K562 (cell line): ENCODE measurements around the gene SORCS2. TPM values are rescaled to one million over a fixed set of nuclear protein-coding genes. Genes with fewer than 3 reads are reported as not detected.

Experiments
- ATAC-seq: fragments of 200-7000 bp; cut with Tn5 transposase; 3 replicates; pipeline ENCODE4 v1.9.1; 2020; ENCODE audit warnings: moderate library complexity
- BruUV-seq: library from RNA; stranded (reverse); fragments of 400-500 nt; replicated peaks from 2 replicates; lab custom pipeline; 2021; lab: Mats Ljungman, UMichigan
- CTCF ChIA-PET: fragments of 300-600 bp; formaldehyde crosslinking; extraction: SDS; loops from one replicate; lab custom pipeline; 2021; ENCODE audit warnings: low intra/inter-chr PET ratio; lab: Yijun Ruan, JAX
- POLR2A ChIA-PET: fragments of 300-600, 350-650 bp; sonication (Branson Sonifier 250); formaldehyde crosslinking; extraction: SDS; loops from one replicate; lab custom pipeline; 2021; ENCODE audit warnings: antibody characterized with exemption, inconsistent platforms; lab: Yijun Ruan, JAX
- DNase-seq, 4 experiments: peaks; one replicate each; pipeline versions ENCODE4 v3.0.0 to v3.0.0-alpha.2; 2011 to 2018; ENCODE audit warnings: low spot score in 3 of 4, mixed read lengths in 3 of 4; ENCODE audit errors: extremely low read depth in 1 of 4
- FAIRE-seq: peaks from 2 replicates; lab custom pipeline; 2011; peaks lifted over from hg19 to GRCh38; lab: Jason Lieb, UNC
- H2AFZ ChIP-seq: 2 replicates; pipeline ENCODE4 v1.6.0; 2011; ENCODE audit warnings: low read depth, low read length, control low read depth, inconsistent platforms
- H3K27ac ChIP-seq: fragments of 200-600 bp; 3 replicates; pipeline ENCODE4 v1.8.0; 2011; ENCODE audit warnings: low read depth, mild to moderate bottlenecking, control low read depth, inconsistent platforms, low read length, moderate library complexity, mixed read lengths; ENCODE audit errors: extremely low read depth
- H3K27me3 ChIP-seq, 2 experiments: fragments of 300-600 bp in 1 of 2; 2 replicates in 1 of 2; 3 replicates in 1 of 2; pipeline versions ENCODE4 v1.6.0 to v1.8.0; 2011; ENCODE audit warnings: inconsistent platforms in 2 of 2, low read length in 2 of 2, mild to moderate bottlenecking in 1 of 2, mixed read lengths in 1 of 2, moderate library complexity in 1 of 2; ENCODE audit not compliant: control insufficient read depth in 2 of 2, insufficient read depth in 2 of 2
- H3K36me3 ChIP-seq: fragments of 300-600 bp; 3 replicates; pipeline ENCODE4 v1.8.0; 2011; ENCODE audit warnings: mild to moderate bottlenecking, low read length, inconsistent platforms; ENCODE audit not compliant: control insufficient read depth, insufficient read depth
- H3K4me1 ChIP-seq, 2 experiments: fragments of 200-600 bp in 1 of 2; replicated peaks in 1 of 2; 2 replicates in 1 of 2; 3 replicates in 1 of 2; pipeline versions ENCODE4 v1.5.1 to v1.8.0; 2011; ENCODE audit warnings: inconsistent platforms in 2 of 2, low read length in 2 of 2, mild to moderate bottlenecking in 1 of 2, mixed read lengths in 1 of 2, moderate library complexity in 1 of 2; ENCODE audit not compliant: control insufficient read depth in 2 of 2, insufficient read depth in 2 of 2
- H3K4me2 ChIP-seq: 2 replicates; pipeline ENCODE4 v1.6.1; 2011; ENCODE audit warnings: low read length, control low read depth, inconsistent platforms, mixed read lengths; ENCODE audit not compliant: insufficient read depth
- H3K4me3 ChIP-seq: fragments of 200-600 bp; sonication (generic), shearing (Covaris generic); 2 replicates; pipeline ENCODE4 v1.5.1; 2016; ENCODE audit warnings: control low read depth, inconsistent platforms
- H3K79me2 ChIP-seq: fragments of 200-600 bp; 3 replicates; pipeline ENCODE4 v1.8.0; 2011; ENCODE audit warnings: low read length, inconsistent platforms; ENCODE audit not compliant: control insufficient read depth, insufficient read depth
- H3K9ac ChIP-seq, 2 experiments: 2 replicates each; pipeline versions ENCODE4 v1.6.0 to v1.6.1; 2011; ENCODE audit warnings: low read depth in 2 of 2, low read length in 2 of 2, control low read depth in 1 of 2, inconsistent platforms in 1 of 2, mild to moderate bottlenecking in 1 of 2, mixed read lengths in 1 of 2; ENCODE audit not compliant: insufficient read depth in 1 of 2
- H3K9me1 ChIP-seq: one replicate; pipeline ENCODE4 v1.6.0; 2011; ENCODE audit warnings: inconsistent platforms, mild to moderate bottlenecking, low read length, moderate library complexity; ENCODE audit not compliant: control insufficient read depth, insufficient read depth
- H3K9me3 ChIP-seq: replicated peaks from 2 replicates; pipeline ENCODE4 v1.5.1; 2011; ENCODE audit warnings: low read depth, low read length, inconsistent platforms; ENCODE audit not compliant: control insufficient read depth, insufficient read depth
- H4K20me1 ChIP-seq: replicated peaks from 2 replicates; pipeline ENCODE4 v1.6.1; 2011; ENCODE audit warnings: low read length, inconsistent platforms, mixed read lengths; ENCODE audit not compliant: control insufficient read depth, insufficient read depth
- ARID1B ChIP-seq: fragments of 450-650 bp; IDR thresholded peaks from 2 replicates; pipeline ENCODE4 v1.6.1; 2016; ENCODE audit warnings: antibody characterized with exemption, mild to moderate bottlenecking, inconsistent platforms
- HDAC8 ChIP-seq: fragments of 450-650 bp; IDR thresholded peaks from 2 replicates; pipeline ENCODE4 v1.6.1; 2016; ENCODE audit warnings: mild to moderate bottlenecking, missing genetic modification characterization, moderate library complexity, missing compliant biosample characterization
- JUND ChIP-seq, 2 experiments: IDR thresholded peaks; 2 replicates in 1 of 2; 3 replicates in 1 of 2; pipeline ENCODE4 v1.6.1; 2011; ENCODE audit warnings: borderline replicate concordance in 2 of 2, low read depth in 2 of 2, low read length in 2 of 2, improper control_type of control experiment in 1 of 2, missing biosample characterization in 1 of 2, missing genetic modification characterization in 1 of 2, missing genetic modification reagents in 1 of 2
- MED1 ChIP-seq: sonication (generic); formaldehyde crosslinking; IDR thresholded peaks from 2 replicates; pipeline ENCODE4 v1.8.1; 2023; ENCODE audit warnings: missing genetic modification reagents, borderline replicate concordance
- NR2C1 ChIP-seq, 2 experiments: fragments of 450-650 bp; IDR thresholded peaks; 2 replicates each; pipeline ENCODE4 v1.6.1; 2017; ENCODE audit warnings: mild to moderate bottlenecking in 2 of 2, antibody characterized with exemption in 1 of 2, inconsistent platforms in 1 of 2, missing compliant biosample characterization in 1 of 2, missing genetic modification characterization in 1 of 2
- TEAD1 ChIP-seq, 2 experiments: fragments of 450-650 bp in 1 of 2; sonication (generic) in 1 of 2; formaldehyde crosslinking; IDR thresholded peaks; 2 replicates each; pipeline versions ENCODE4 v1.4.0 to v1.8.0; 2020 to 2022; ENCODE audit warnings: mild to moderate bottlenecking in 2 of 2, missing genetic modification reagents in 1 of 2
- ZNF282 ChIP-seq: sonication (generic); formaldehyde crosslinking; IDR thresholded peaks from 2 replicates; pipeline ENCODE4 v1.8.1; 2023; ENCODE audit warnings: missing genetic modification reagents
- ZNF311 ChIP-seq: fragments of 250-450 bp; sonication (Bioruptor Pico); IDR thresholded peaks from 2 replicates; pipeline ENCODE4 v1.4.0; 2020; ENCODE audit warnings: mild to moderate bottlenecking, moderate library complexity
- WGBS: fragments of 100-300 bp; shearing (Covaris generic); methylation state at CpG from one replicate; pipeline ENCODE4 v1.1.6; 2016; ENCODE audit warnings: low coverage, mixed read lengths; ENCODE audit not compliant: insufficient coverage; ENCODE audit errors: missing lambda C conversion rate; 5-methylcytosine and 5-hydroxymethylcytosine counted together
- in situ Hi-C: fragments of 300-500 bp; cut with MboI; formaldehyde crosslinking; loops from 4 replicates; pipeline ENCODE4 v1.15.0; 2018; ENCODE audit warnings: inconsistent platforms, mixed read lengths
- intact Hi-C: fragments of 100-400 bp; cut with micrococcal nuclease; formaldehyde crosslinking; loops from 2 replicates; pipeline ENCODE4 v1.14.2; 2022
- polyA plus RNA-seq, 8 experiments: library from polyadenylated mRNA; depleted of rRNA in 4 of 8; stranded (reverse) in 5 of 8; unstranded in 3 of 8; fragments of >200 nt; fragmentation: Nextera tagmentation in 2 of 8; fragmentation: Illumina TruSeq in 1 of 8; extraction: Ambion mirVana in 2 of 8; extraction: Trizol in 1 of 8; gene quantifications; 2 replicates each; pipeline versions ENCODE4 v1.2.1 to v1.2.3, GENCODE V29; 2011 to 2014; ENCODE audit warnings: inconsistent platforms in 1 of 8, missing spikeins in 1 of 8
- total RNA-seq, 7 experiments: library from RNA; depleted of rRNA in 6 of 7; stranded (reverse); fragments of >200 nt in 6 of 7; fragmentation: Illumina TruSeq in 2 of 7; extraction: Trizol in 2 of 7; gene quantifications; 2 replicates each; pipeline versions ENCODE4 v1.2.1 to v1.2.3, GENCODE V29; 2011 to 2021; ENCODE audit warnings: low replicate concordance in 1 of 7
- TF ChIP-seq, protein P1 (sequence below): fragments of 450-650 bp; IDR thresholded peaks from 2 replicates; pipeline ENCODE4 v1.7.1; 2018; ENCODE audit warnings: mild to moderate bottlenecking, low read depth; ENCODE audit not compliant: partially characterized antibody
- TF ChIP-seq, protein P2 (sequence below): fragments of 450-650 bp; IDR thresholded peaks from 2 replicates; pipeline ENCODE4 v1.6.1; 2017; ENCODE audit warnings: antibody characterized with exemption
- TF ChIP-seq, protein P3 (sequence below): fragments of 250-450 bp; sonication (Bioruptor Pico); IDR thresholded peaks from 2 replicates; pipeline ENCODE4 v1.8.0; 2022; ENCODE audit warnings: inconsistent platforms, mild to moderate bottlenecking, moderate library complexity, borderline replicate concordance
- TF ChIP-seq, protein P4 (sequence below): fragments of 250-450 bp; sonication (Bioruptor Pico); IDR thresholded peaks from 2 replicates; pipeline ENCODE4 v1.9.0; 2021; ENCODE audit warnings: mild to moderate bottlenecking, inconsistent platforms

The SORCS2 gene
- total and polyA plus RNA-seq, 9 of the 15 experiments (the other 6 are each of a cell fraction or from before 2014, with no cell fraction given) = not detected

DNA sequence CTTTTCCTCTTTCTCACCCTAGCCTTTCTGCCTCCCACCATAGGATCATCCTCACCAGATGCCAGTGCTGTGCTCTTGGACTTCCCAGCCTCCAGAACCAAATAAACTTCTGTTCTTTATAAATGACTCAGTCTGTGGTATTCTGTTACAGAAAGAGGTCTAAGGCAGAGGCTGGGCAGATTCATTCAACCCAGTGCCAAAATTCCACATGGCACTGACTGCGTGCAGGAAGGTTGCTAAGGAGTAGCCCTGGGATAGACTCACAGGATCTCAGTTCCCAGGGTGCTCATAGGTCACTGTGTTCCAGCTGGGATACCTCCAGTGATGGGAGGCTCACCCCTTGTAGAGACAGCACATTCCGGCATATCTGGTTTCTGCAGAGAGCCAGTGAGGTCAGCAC lies 22.0 kb downstream of the SORCS2 start:
- ChIA-PET CTCF (no interaction called here), POLR2A (interaction anchor here (0.8 kb wide), 1 partner anchor 69 kb away, joined by 3 read pairs; no protein-coding TSS in a partner anchor)
- Histone ChIP-seq H3K79me2 (no peaks in the 10 kb centered on the region), H3K27ac (no peak overlapping the region), H3K9me1 (no peaks in the 10 kb centered on the region), H3K4me2 (no peak overlapping the region), H3K36me3 (no peaks in the 10 kb centered on the region), H4K20me1 (no peaks in the 10 kb centered on the region), H3K9me3 (no peaks in the 10 kb centered on the region), H3K4me1 (no peaks in the 10 kb centered on the region; a peak in 1 of 5 replicates), H2AFZ (no peak overlapping the region), H3K9ac (no peak overlapping the region), H3K27me3 (peaks cover 29 to 62% of the 10 kb centered on the region in 2 experiments; a peak in 3 of 5 replicates), H3K4me3 (no peak overlapping the region)
- intact Hi-C loops = no loop called here
- 0% methylated on average over 2 of the region's 2 CpGs for WGBS
- ATAC-seq (no peak), FAIRE-seq (no peak), DNase-seq (no peak)
- in situ Hi-C loops = no loop called here
- BruUV-seq = no TSS peak
- TF ChIP-seq NR2C1 (IDR thresholded peaks at IDR 0.05) (no peak), NR2C1 (tag; IDR thresholded peaks at IDR 0.05) (no peak), ZNF282 (CRISPR knock-in tag) (no peak), ZNF311 (CRISPR knock-in tag) (no peak), ARID1B (no peak), TEAD1 (CRISPR knock-in tag; IDR thresholded peaks at IDR 0.05) (no peak), MED1 (CRISPR knock-in tag) (no peak), HDAC8 (tag) (no peak), JUND (IDR thresholded peaks at IDR 0.05; ENCODE audit: borderline replicate concordance, low read depth, low read length) (no peak), JUND (tag; IDR thresholded peaks at IDR 0.05; ENCODE audit: borderline replicate concordance, low read depth, low read length) (no peak)
- TF ChIP-seq, protein P1, sequence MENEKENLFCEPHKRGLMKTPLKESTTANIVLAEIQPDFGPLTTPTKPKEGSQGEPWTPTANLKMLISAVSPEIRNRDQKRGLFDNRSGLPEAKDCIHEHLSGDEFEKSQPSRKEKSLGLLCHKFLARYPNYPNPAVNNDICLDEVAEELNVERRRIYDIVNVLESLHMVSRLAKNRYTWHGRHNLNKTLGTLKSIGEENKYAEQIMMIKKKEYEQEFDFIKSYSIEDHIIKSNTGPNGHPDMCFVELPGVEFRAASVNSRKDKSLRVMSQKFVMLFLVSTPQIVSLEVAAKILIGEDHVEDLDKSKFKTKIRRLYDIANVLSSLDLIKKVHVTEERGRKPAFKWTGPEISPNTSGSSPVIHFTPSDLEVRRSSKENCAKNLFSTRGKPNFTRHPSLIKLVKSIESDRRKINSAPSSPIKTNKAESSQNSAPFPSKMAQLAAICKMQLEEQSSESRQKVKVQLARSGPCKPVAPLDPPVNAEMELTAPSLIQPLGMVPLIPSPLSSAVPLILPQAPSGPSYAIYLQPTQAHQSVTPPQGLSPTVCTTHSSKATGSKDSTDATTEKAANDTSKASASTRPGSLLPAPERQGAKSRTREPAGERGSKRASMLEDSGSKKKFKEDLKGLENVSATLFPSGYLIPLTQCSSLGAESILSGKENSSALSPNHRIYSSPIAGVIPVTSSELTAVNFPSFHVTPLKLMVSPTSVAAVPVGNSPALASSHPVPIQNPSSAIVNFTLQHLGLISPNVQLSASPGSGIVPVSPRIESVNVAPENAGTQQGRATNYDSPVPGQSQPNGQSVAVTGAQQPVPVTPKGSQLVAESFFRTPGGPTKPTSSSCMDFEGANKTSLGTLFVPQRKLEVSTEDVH = no peak
- TF ChIP-seq, protein P2, sequence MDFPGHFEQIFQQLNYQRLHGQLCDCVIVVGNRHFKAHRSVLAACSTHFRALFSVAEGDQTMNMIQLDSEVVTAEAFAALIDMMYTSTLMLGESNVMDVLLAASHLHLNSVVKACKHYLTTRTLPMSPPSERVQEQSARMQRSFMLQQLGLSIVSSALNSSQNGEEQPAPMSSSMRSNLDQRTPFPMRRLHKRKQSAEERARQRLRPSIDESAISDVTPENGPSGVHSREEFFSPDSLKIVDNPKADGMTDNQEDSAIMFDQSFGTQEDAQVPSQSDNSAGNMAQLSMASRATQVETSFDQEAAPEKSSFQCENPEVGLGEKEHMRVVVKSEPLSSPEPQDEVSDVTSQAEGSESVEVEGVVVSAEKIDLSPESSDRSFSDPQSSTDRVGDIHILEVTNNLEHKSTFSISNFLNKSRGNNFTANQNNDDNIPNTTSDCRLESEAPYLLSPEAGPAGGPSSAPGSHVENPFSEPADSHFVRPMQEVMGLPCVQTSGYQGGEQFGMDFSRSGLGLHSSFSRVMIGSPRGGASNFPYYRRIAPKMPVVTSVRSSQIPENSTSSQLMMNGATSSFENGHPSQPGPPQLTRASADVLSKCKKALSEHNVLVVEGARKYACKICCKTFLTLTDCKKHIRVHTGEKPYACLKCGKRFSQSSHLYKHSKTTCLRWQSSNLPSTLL = no peak
- TF ChIP-seq, protein P3, sequence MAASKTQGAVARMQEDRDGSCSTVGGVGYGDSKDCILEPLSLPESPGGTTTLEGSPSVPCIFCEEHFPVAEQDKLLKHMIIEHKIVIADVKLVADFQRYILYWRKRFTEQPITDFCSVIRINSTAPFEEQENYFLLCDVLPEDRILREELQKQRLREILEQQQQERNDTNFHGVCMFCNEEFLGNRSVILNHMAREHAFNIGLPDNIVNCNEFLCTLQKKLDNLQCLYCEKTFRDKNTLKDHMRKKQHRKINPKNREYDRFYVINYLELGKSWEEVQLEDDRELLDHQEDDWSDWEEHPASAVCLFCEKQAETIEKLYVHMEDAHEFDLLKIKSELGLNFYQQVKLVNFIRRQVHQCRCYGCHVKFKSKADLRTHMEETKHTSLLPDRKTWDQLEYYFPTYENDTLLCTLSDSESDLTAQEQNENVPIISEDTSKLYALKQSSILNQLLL = no peak
- TF ChIP-seq, protein P4, sequence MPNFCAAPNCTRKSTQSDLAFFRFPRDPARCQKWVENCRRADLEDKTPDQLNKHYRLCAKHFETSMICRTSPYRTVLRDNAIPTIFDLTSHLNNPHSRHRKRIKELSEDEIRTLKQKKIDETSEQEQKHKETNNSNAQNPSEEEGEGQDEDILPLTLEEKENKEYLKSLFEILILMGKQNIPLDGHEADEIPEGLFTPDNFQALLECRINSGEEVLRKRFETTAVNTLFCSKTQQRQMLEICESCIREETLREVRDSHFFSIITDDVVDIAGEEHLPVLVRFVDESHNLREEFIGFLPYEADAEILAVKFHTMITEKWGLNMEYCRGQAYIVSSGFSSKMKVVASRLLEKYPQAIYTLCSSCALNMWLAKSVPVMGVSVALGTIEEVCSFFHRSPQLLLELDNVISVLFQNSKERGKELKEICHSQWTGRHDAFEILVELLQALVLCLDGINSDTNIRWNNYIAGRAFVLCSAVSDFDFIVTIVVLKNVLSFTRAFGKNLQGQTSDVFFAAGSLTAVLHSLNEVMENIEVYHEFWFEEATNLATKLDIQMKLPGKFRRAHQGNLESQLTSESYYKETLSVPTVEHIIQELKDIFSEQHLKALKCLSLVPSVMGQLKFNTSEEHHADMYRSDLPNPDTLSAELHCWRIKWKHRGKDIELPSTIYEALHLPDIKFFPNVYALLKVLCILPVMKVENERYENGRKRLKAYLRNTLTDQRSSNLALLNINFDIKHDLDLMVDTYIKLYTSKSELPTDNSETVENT (CRISPR knock-in tag) = no peak
